Thoracic aorta (tissue), 2 donors: ENCODE data around the gene PTGES2. TPM values are rescaled to one million over a fixed set of nuclear protein-coding genes. Genes with fewer than 3 reads are reported as not detected.
A peak's percentile ranks its signal among the peaks of the same experiment; 100 is the strongest.

ENCODE experiments used
- ATAC-seq: fragments of 150-250 bp; one replicate; pipeline ENCODE4 v1.8.0; 2017; ENCODE audit warnings: low read depth; ENCODE audit not compliant: insufficient number of reproducible peaks, low FRiP score
- DNase-seq: peaks from one replicate; pipeline ENCODE4 v3.0.0-alpha.2; 2020; ENCODE audit warnings: low spot score
- H3K27ac ChIP-seq, 2 donors: fragments of 200-600 bp; sonication (generic); 1 replicate in 1 of 2; 2 replicates in 1 of 2; pipeline ENCODE4 v1.5.1; 2016; ENCODE audit warnings: mild to moderate bottlenecking in 2 of 2, moderate library complexity in 2 of 2
- H3K27me3 ChIP-seq: fragments of 200-600 bp; sonication (generic); replicated peaks from 2 replicates; pipeline ENCODE4 v1.6.0; 2016; ENCODE audit warnings: mild to moderate bottlenecking; ENCODE audit not compliant: insufficient read depth
- H3K36me3 ChIP-seq: fragments of 200-600 bp; sonication (generic); one replicate; pipeline ENCODE4 v1.5.1; 2016
- H3K4me1 ChIP-seq, 2 donors: fragments of 200-600 bp; sonication (generic); 1 replicate in 1 of 2; 2 replicates in 1 of 2; pipeline versions ENCODE4 v1.5.1 to v1.6.0; 2016; ENCODE audit warnings: low read depth in 2 of 2, mild to moderate bottlenecking in 1 of 2; ENCODE audit not compliant: control insufficient read depth in 1 of 2
- H3K4me3 ChIP-seq: fragments of 200-600 bp; sonication (generic); 2 replicates; pipeline ENCODE4 v1.5.1; 2016; ENCODE audit warnings: mild to moderate bottlenecking
- H3K9me3 ChIP-seq: fragments of 200-600 bp; sonication (generic); 2 replicates; pipeline ENCODE4 v1.5.1; 2016
- CTCF ChIP-seq: fragments of 200-600 bp; sonication (generic); IDR thresholded peaks from one replicate; pipeline ENCODE4 v1.5.1; 2019; ENCODE audit warnings: antibody characterized with exemption
- total RNA-seq, 2 donors: library from RNA; depleted of rRNA; stranded (reverse); fragments of >200 nt; gene quantifications; one replicate each; pipeline versions ENCODE4 v1.1.0 to v1.2.3, GENCODE V29; 2016

Gene PTGES2
- total RNA-seq, 2 donors from 2014 or later = 57.9 to 66.0 TPM

GRCh38 chr9:128160603-128160987 is 33.1 kb upstream of the PTGES2 start:
- Histone ChIP-seq H3K4me3 (peak overlapping the region; percentile 98), H3K27ac (peak overlapping the region; percentile 68 to 79), H3K36me3 (peaks cover 14% of the 10 kb centered on the region), H3K27me3 (no peaks in the 10 kb centered on the region), H3K4me1 (peaks cover 12 to 25% of the 10 kb centered on the region in 2 donors), H3K9me3 (no peaks in the 10 kb centered on the region)
- DNase-seq (no peak), ATAC-seq (no peak)
- TF ChIP-seq CTCF = no peak

GRCh38 chr9:128159784-128160602 is 32.5 kb upstream of the PTGES2 start, which contains the start of gene BBLN:
Gene BBLN (plus strand): TSS chr9:128160265. CDS start chr9:128160408, 143 bp downstream.
- TF ChIP-seq CTCF = no peak
- H3K4me3 ChIP-seq = peak within 1 kb of the TSS; percentile 98
- H3K36me3 ChIP-seq = peaks cover 13% of the 10 kb centered on the region
- peaks cover 12 to 25% of the 10 kb centered on the region in 2 donors for H3K4me1 ChIP-seq
- H3K27ac ChIP-seq = peak within 1 kb of the TSS; percentile 68 to 79
- DNase-seq (peak; percentile 80), ATAC-seq (peak; percentile 66)
- H3K9me3 ChIP-seq = no peaks in the 10 kb centered on the region
- H3K27me3 ChIP-seq = no peaks in the 10 kb centered on the region

- Histone ChIP-seq H3K27me3 (no peaks in the 10 kb centered on the region), H3K9me3 (no peaks in the 10 kb centered on the region), H3K36me3 (peaks cover 11% of the 10 kb centered on the region), H3K4me1 (peaks cover 12 to 25% of the 10 kb centered on the region in 2 donors), H3K27ac (peak overlapping the region; percentile 18 to 50), H3K4me3 (peak overlapping the region; percentile 98)
- TF ChIP-seq CTCF = no peak
- ATAC-seq = no peak
- no peak for DNase-seq
Observed at GRCh38 chr9:128159522-128159783, 31.9 kb upstream of the PTGES2 start.

GRCh38 chr9:128155736-128156500 is 28.4 kb upstream of the PTGES2 start:
- no peak for DNase-seq

More at GRCh38 chr9:128155736-128156500, 28.4 kb upstream of the PTGES2 start:
- ATAC-seq = no peak
- no peak for TF ChIP-seq CTCF
- Histone ChIP-seq H3K36me3 (no peaks in the 10 kb centered on the region), H3K9me3 (no peaks in the 10 kb centered on the region), H3K4me3 (no peak overlapping the region), H3K27ac (no peak overlapping the region), H3K4me1 (peaks cover 3 to 6% of the 10 kb centered on the region in 2 donors), H3K27me3 (no peaks in the 10 kb centered on the region)
